GM19395 (cell line): Measurements from ENCODE around the gene LIAS.
"Not testable (repeated sequence)": the region's sequence is repeated elsewhere in the genome, so short reads cannot be mapped to it uniquely, and the experiment has no call there.

Experiments used
- ATAC-seq: cut with Tn5 transposase; IDR thresholded peaks from one replicate; pipeline ENCODE4 v1.9.1; 2021; ENCODE audit warnings: mild to moderate bottlenecking, moderate library complexity; ENCODE audit not compliant: unreplicated experiment

Gene LIAS

DNA sequence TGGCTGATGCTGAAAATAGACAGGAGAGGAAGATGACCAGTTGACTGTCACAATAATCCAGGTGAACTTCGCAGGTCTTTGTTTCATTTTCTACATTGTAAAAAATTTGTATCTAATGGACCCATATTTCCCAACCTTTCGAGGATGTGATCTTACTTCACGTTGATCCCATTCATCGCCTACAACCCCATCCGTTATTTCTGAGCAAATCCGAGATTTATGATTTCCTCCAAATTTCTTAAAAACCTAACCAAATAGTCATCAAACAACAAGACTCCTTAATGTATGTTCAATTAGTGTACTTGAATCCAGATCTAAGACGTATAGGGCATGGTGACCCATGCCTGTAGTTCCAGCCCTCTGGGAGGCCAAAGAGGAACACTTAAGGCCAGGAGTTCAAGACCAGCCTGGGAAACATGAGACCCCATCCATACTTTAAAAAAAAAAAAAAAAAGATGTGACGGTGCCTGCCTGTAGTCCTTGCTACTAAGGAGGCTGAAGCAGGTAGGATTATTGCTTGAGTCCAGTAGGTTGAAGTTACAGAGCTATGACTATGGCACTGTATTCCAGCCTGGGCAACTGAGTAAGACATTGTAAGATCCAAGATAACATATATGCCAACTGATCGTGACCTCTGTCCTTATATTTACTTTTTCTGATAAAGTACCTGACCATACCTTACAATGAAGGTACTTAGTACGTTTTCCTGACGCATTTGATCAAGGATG, 5.8 kb upstream of the LIAS start:
- ATAC-seq = no peak

DNA sequence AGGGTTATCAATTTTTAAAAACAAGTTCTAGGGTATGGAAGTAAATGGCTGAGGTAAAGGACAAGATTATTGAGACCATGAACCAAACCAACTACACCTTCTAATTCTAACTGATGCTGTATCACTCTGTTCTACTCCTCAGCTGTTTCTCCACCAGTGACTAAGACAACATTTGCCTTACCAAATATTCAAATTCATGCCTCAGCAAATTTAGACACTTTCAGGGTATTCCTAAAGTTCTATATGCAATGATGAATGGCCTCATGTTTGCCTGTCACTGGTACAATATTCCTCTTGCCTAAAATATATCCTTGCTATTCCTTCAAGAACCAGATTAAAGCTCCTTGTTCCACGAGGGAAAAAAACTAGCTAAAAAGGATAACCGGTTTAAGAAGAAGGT, 5.1 kb upstream of the LIAS start:
- ATAC-seq = no peak

DNA sequence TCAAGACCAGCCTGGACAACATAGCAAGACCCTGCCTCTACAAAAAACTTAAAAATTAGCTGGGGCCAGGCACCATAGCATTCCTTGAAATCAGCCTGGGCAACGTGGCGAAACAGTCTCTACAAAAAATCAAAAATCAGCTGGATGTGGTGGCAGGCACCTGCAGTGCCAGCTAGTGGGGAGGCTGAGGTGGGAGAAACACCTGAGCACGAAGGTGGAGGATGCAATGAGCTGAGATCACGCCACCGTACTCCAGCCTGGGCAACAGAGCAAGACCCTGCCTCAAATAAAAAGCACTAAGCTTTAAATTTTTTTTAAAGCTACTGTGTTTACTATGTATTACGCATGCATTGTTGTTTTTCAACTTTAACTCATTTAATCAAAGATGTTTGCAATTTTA, 3.4 kb upstream of the LIAS start:
- no peak for ATAC-seq

DNA sequence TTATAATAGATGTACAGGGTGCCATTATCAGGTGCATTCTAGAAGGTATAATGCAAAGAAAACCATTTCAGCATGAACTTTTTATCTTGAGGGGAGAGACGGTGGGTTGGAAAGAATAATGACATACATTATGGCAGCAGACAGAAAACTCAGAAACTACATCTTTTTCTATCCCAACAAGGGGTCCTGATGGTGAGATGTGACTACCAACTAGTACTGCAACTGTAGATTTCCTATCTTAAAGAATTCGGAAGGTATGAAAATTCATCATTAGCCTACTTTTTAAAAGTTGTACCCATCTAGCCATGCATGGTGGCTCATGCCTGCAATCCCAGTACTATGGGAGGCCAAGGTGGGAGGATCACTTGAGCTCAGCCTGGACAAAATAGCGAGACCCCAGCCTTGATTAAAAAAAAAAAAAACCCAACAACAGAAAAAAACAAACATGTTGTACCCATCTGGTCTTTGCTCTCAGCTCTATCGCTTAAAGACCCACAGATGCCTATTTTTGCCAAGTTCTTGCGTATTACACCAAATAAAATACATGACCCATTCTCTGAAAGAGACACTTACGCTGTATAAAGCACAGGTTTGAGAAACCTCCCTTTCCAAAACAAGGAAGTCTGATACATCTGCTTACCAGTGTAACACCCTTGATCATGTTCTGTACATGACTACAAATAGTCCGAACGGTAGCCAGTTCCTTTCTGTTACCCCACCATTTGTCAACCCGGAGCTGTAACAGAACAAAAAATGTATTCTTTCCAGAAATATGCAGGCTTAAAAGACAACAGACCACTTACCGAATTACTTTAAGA, 1.7 kb upstream of the LIAS start:
- no peak for ATAC-seq

DNA sequence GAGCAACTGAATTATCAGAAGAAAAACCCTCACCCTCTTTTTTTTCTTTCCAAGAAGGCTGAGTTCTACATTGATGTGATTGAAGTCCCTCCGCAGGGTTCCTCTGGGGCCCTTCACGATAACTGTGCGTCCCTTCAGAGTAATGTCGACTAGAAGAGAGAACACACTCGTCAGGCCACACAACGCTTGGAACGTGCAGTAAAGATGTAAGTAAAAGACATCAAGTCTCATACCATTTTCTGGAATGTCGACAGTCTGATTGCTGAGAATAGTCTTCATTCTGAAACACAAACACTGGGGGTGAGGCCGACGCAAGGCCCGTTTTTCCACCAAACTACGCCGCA, 723 bp upstream of the LIAS start:
- ATAC-seq = not testable (repeated sequence)

DNA sequence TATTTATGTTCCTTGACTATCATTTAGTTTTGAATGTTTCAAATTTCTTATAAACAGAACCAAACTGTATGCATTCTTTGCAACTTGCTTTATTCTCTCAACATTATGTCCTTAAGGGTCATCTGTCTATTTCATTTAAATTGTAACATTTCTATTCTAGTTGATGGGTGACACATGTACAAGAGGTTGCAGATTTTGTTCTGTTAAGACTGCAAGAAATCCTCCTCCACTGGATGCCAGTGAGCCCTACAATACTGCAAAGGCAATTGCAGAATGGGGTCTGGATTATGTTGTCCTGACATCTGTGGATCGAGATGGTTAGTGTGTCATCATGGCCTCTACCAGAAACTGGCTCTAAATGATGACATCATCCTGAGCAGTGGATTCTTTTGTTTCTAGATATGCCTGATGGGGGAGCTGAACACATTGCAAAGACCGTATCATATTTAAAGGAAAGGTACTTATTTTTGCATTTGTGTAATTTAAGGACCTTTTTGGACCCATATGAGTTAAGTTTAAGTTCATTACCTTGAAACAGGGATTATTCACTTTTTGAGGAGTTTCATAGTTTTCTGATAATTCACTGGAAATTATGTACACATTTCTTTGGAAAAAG, 6.1 kb downstream of the LIAS start:
- no peak for ATAC-seq

DNA sequence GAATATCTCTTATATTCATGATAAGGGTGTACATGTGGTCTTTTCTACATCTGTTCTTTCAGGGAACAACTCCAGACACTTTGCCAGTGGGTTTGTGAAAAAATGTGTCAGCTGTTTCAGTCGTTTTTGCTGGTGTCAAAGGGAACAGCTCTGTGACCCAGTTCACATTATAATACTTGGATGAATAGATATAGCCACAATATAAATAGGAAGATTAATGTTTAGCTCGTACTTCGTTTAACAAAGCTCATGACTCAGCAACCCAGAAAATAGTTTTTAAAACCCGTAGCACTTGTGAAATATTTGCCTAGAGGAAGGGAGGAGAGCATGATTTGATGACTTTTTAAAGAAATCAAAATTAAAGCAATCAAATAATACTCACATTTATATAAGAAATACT, 7.9 kb downstream of the LIAS start:
- no peak for ATAC-seq

DNA sequence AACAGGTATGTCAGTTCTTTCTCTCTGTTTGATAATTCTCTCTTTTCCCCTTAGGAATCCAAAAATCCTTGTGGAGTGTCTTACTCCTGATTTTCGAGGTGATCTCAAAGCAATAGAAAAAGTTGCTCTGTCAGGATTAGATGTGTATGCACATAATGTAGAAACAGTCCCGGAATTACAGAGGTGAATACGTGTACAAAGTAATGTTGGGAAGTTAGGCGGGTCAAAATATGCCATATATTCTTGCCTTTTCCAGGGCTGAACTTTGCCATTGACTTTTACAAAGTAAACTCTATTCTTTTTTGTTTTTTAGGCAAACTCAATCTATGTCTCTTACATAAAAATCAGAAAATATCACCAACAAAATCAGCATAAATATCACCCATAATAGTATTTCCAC, 8.6 kb downstream of the LIAS start:
- no peak for ATAC-seq

DNA sequence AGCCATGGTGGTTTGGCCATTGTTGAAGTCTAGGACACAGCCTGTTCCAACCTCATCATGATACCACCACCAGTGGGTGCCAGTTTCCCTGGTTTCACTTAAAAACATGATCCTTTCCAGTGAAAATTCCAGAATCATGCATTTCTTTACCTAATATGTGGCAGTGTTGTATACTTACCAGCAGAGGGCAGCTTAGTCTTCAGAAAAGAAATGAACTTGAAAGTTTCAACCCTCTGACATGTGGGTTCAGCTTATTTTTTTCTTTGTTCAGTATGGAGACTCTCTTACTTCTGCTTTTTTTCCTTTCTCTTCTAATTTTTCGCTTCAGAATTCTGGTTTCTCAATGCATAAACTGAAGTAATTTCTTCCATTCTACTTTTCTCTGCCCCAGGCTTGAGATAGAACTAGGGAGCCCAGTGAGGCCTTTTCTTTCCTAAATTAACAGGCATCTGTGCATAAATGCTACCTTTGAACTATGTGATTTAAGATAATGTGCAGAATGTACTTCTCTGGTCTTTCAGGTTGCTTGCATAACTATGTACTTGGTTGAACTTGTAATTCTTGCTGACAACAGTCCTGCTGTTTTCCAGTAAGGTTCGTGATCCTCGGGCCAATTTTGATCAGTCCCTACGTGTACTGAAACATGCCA, 10.7 kb downstream of the LIAS start:
- peak; percentile 90 for ATAC-seq

DNA sequence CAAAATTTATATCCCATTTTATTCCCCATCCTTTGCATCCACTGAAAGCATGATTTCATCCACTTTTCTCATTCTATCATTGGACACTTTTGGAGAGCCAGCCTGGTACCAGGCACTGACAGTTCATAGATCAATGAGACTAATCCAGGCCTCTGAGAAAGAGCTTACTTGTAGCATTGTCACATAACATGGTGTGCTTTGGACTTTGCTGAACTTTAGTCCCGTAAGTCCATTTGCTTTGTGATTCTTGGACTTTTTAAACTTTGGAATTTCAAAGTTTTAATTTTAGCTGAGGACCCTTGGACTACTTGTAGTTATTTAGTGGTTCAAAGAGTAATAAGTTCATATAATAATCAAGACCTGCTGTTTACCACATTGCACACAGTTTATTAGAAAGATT, 11.5 kb downstream of the LIAS start:
- ATAC-seq = no peak

DNA sequence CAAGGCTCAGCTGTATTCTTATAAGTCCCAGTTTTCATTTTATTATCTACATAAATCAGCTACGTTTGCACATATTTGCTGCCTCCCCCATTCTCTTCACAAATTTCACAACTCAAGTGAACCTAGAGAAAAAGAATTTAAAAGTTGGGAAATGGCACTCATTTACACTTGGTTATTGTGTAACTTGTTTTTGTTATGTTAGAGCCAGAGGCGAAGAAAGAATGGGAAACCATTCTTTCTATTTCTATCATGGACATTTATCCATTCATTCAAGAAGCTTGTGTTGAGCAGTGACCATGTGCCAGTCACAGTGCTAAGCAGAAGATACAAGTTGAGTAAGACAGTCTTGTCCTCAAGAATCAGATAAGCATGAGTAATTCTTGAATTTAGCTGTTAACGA, 13.5 kb downstream of the LIAS start:
- ATAC-seq = no peak

DNA sequence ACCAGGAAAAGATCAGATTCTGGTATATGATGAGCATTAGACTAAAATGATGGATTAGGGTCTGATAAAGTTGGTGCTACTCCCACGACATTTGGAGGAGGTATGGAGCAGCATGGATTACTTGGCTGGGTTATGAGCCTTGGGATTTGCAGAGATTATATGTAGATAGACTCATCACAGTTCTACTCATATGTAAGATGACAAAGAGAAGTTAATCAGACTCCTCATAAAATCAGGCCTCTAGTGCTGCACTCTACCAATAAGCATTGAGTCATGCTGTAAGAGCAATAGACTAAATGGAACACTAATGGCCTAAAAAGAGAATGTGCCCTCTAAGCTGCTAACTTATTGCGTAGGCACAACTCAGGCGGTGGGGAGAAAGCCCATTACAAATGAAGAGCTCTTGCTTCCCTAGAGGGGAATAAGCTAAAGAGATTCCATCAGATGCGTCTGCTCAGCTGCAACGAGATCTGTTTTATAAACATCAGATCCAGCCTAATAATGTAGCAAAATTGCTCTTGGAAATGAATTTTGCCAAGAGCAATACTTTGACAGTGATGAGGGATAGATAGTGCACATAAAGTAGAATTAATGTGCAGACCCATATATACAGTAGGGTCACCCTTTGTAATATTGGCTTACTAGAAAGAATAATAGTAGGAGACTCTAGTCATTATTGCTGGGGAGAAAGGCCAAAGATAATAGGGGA, 17.5 kb downstream of the LIAS start:
- ATAC-seq = no peak

DNA sequence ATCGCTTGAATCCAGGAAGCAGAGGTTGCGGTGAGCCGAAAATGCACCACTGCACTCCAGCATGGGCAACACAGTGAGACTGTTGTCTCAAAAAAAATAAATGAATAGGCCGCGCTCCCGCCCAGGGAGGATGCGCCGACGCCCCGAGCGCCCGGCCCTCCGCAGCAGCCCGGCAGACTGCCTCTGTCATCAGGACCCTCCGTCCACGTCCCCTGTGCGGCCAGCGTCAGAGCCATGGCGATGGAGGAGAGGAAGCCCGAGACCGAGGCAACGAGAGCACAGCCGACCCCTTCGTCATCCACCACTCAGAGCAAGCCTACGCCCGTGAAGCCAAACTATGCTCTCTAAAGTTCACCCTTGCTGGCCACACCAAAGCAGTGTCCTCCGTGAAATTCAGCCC, 21.4 kb downstream of the LIAS start:
- no peak for ATAC-seq

DNA sequence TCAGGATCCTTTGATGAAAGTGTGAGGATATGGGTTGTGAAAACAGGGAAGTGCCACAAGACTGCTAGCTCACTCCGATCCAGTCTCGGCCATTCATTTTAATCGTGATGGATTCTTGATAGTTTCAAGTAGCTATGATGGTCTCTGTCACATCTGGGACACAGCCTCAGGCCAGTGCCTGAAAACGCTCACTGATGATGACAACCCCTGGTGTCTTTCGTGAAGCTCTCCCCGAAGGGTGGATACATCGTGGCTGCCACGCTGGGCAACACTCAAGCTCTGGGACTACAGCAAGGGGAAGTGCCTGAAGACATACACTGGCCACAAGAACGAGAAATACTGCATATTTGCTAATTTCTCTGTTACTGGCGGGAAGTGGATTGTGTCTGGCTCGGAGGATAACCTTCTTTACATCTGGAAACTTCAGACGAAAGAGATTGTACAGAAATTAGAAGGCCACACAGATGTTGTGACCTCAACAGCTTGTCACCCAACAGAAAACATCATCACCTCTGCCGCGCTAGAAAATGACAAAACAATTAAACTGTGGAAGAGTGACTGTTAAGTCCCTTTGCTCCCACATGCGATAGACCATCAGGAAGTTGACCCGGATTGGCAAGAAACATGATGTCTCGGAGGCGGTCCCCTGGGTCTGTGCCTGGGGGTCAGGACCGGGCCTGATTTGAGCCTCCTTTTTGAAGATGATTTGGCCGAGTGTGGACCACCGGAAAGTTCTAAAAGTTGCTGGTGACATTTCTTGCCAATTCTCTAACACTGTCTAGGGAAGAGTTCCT, 22.2 kb downstream of the LIAS start:
- no peak for ATAC-seq

DNA sequence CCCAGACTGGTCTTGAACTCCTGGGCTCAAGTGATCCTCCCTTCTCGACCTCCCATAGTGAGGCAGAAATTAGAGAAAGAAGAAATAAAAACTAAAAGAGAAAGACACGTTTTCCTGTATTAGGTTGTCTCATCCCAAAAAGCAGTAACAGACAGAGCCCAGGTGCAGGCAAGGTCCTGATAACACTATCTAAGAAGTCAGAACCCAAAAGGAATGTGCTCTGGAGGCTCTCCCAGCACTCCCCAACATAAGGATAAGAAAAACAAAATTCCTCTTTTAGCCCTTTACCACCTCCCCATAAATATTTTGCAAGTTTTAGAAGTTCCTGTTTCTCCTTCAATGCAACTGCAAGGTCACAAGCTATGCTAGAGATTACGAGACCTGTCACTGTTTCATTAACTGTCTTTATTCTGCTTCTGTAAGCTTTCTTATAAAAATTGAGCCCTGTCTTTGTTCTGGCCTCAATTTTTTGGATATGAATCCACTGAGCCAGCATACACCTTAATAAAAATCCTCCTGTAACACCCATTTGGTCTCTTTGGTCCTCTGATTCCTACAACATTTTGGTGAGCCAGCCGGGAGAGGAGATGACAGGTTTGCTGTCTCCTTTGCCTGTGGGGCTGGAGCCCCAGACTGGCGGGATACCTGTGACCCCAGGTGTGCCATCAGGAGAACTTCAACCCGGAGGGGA, 25.9 kb downstream of the LIAS start:
- ATAC-seq = no peak

DNA sequence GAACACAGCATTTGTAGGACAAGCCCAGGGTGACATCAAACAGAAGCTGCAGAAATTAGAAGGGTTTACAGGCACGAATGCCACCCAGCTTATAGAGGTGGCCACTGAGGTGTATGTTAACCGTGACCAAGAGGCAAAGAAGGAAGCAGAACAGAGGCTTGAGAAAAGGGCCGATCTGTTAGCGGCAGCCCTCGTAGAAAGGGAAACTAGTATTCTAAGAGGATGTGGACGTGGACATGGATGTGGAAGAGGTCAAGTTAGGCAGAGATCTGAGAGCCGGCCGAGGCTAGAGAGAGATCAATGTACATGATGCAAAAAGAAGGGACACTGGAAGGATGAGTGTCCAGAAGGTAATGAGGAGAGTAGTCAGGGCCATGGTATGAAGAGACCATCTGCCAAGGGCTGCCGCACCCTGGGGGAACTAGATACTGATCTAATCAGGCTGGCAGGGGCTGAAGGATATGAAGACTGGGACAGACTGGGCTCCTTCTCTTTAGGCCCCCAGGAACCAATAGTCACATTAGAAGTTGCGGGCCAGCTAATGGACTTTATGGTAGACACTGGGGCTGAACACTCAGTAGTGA, 27.5 kb downstream of the LIAS start:
- ATAC-seq = no peak

DNA sequence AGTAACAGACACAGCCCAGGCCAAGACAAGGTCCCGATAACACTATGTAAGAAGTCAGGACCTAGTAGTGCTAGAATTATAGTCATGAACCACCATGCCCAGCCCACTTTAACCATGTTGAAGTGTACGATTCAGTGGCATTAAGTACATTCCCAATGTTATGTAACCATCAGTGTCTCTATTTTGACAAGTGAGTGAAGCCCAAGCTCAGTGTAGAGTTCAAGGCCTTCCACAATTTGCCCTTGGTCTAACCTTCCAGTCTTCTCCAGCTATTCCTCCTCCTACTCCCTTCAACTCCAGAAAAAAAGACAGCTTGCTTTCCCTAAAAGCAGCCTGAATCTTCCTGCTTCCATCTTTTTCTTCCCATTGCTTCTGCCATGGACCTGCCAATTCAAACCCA, 31.5 kb downstream of the LIAS start:
- no peak for ATAC-seq

DNA sequence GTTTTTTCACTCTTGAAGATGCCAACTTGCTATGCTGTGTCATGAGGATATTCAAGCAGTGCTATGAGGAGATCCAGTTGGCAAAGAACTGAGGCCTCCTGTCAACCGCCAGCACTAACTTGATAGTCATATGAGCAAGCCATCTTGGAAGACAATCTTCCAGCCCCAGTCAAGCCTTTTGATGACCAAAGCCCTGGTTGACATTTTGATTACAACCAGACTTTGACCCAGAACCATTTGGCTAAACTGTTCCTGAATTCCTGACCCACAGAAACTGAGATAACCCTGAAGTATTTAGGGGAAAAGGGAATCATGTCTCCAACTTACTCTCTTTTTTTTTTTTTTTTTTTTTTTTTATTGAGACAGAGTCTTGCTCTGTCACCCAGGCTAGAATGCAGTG, 35.5 kb downstream of the LIAS start:
- ATAC-seq = no peak

DNA sequence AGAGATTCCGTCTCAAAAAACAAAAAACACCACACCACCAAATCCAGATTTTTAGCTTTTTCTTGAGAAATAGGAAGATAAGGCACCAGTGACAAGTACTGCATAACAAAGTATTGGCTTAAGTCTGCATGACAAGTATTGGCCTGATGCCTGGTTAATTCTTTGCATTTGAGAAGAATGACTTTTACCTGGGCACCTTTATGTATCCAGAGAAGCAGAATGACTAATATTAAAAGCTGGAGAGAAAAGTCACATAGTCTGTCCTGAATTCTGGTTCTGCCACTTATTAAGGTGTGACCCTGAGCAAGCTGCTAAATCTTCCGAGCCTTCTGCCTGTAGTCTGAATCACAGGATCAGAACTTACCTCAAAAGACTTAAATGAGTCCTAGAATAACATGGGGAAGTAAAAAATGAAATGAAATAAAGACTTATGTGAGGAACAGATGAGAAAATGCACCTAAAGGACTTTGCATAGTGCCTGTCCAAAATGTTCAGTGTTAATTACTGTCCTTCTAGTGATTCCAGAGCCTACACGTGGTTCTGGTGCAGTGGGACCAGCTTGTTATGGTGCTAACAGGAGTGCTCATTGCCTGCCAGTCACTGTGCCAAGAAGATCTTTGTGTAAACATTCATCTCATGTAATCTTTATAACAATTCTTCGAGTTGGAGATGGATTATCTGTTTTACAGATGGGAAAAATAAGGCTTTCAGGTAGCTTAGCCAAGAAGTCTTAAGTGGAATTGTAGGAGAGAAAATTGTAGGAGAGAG, 36.8 kb downstream of the LIAS start:
- ATAC-seq = no peak
